HepG2 (cell line): ENCODE measurements around the gene PDE1C. TPM values are rescaled to one million over a fixed set of nuclear protein-coding genes. Genes with fewer than 3 reads are reported as not detected.

ENCODE experiments used
- ZFP36L1 ChIP-seq: sonication (generic); formaldehyde crosslinking; IDR thresholded peaks from 2 replicates; pipeline ENCODE4 v1.8.0; 2022; ENCODE audit warnings: mild to moderate bottlenecking, missing genetic modification reagents, moderate library complexity
- ZHX1 ChIP-seq: sonication (generic); formaldehyde crosslinking; IDR thresholded peaks from 2 replicates; pipeline ENCODE4 v1.8.1; 2022; ENCODE audit warnings: low read depth, mild to moderate bottlenecking, missing genetic modification reagents
- ZNF281 ChIP-seq: sonication (generic); formaldehyde crosslinking; IDR thresholded peaks from 2 replicates; pipeline ENCODE4 v1.4.0; 2020; ENCODE audit warnings: missing genetic modification reagents, borderline replicate concordance
- ZNF33A ChIP-seq: sonication (generic); formaldehyde crosslinking; IDR thresholded peaks from 2 replicates; pipeline ENCODE4 v1.5.1; 2020; ENCODE audit warnings: missing genetic modification reagents, mild to moderate bottlenecking, moderate library complexity, borderline replicate concordance
- ZNF564 ChIP-seq: sonication (generic); formaldehyde crosslinking; IDR thresholded peaks from 2 replicates; pipeline ENCODE4 v1.8.1; 2023; ENCODE audit warnings: mild to moderate bottlenecking, missing genetic modification reagents
- ZZZ3 ChIP-seq: sonication (generic); formaldehyde crosslinking; IDR thresholded peaks from 2 replicates; pipeline ENCODE4 v1.4.0; 2020; ENCODE audit warnings: missing genetic modification reagents, mild to moderate bottlenecking, borderline replicate concordance
- polyA plus RNA-seq, 8 experiments: library from polyadenylated mRNA; depleted of rRNA in 3 of 8; stranded (reverse) in 7 of 8; unstranded in 1 of 8; fragments of >200 nt; fragmentation: Illumina TruSeq in 4 of 8; extraction: Trizol in 4 of 8; gene quantifications; 2 replicates each; pipeline versions ENCODE4 v1.2.1 to v1.2.3, GENCODE V29; 2011 to 2016; ENCODE audit warnings: low read depth in 4 of 8, missing spikeins in 1 of 8, mixed read lengths in 1 of 8; ENCODE audit not compliant: insufficient read depth in 1 of 8
- total RNA-seq, 5 experiments: library from RNA; depleted of rRNA; stranded (reverse); fragments of >200 nt; fragmentation: Illumina TruSeq; extraction: Trizol; gene quantifications; 2 replicates each; pipeline ENCODE4 v1.2.3, GENCODE V29; 2016; ENCODE audit warnings: low read depth in 1 of 5

The PDE1C gene
- total and polyA plus RNA-seq, 2 of the 13 experiments (the other 11 are each of a cell fraction or from before 2014, with no cell fraction given) = not detected

- TF ChIP-seq ZHX1 (CRISPR knock-in tag) = no peak
- no peak for TF ChIP-seq ZFP36L1 (CRISPR knock-in tag)
- TF ChIP-seq ZNF281 (CRISPR knock-in tag) = no peak
- TF ChIP-seq ZZZ3 (CRISPR knock-in tag) = no peak
- no peak for TF ChIP-seq ZNF564 (CRISPR knock-in tag)
- no peak for TF ChIP-seq ZNF33A (CRISPR knock-in tag)
Observed at GRCh38 chr7:32094516-32094915, 24.3 kb upstream of the PDE1C start (continued).
